Measurements from ENCODE around the gene GTF2H2C. TPM values are rescaled to one million over a fixed set of nuclear protein-coding genes. Genes with fewer than 3 reads are reported as not detected.
"Not testable (repeated sequence)": the region's sequence is repeated elsewhere in the genome, so short reads cannot be mapped to it uniquely, and the experiment has no call there.

GTF2H2C gene
- 10 to 100 TPM; 47.9 to 48.5 TPM for total RNA-seq
- polyA plus RNA-seq (2013, experiment 1 of 2), result 40.9 TPM
- 41.6 TPM for polyA plus RNA-seq (2013, experiment 2 of 2)
- long read RNA-seq, experiment 1, partial matches to known transcripts, result 5 of 16 reads
- long read RNA-seq, experiment 1, other reads (novel, unspliced or antisense), result 8 of 16 reads
- long read RNA-seq, experiment 2, transcript GTF2H2C-210 (16 exons, 2,952 nt), result major isoform, 6 of 29 reads
- long read RNA-seq, experiment 2, partial matches to known transcripts, result 0 of 29 reads
- long read RNA-seq, experiment 2, other reads (novel, unspliced or antisense), result 19 of 29 reads
- long read RNA-seq, experiment 3, transcript GTF2H2C-201 (17 exons, 1,803 nt), result minor isoform, 8 of 121 reads
- long read RNA-seq, experiment 3, transcript GTF2H2C-210 (16 exons, 2,952 nt), result major isoform, 38 of 121 reads
- long read RNA-seq, experiment 3, partial matches to known transcripts, result 6 of 121 reads
- long read RNA-seq, experiment 3, other reads (novel, unspliced or antisense), result 67 of 121 reads
- long read RNA-seq, experiment 4, transcript GTF2H2C-210 (16 exons, 2,952 nt), result major isoform, 11 of 47 reads
- long read RNA-seq, experiment 4, partial matches to known transcripts, result 2 of 47 reads
- long read RNA-seq, experiment 4, other reads (novel, unspliced or antisense), result 32 of 47 reads

GRCh38 chr5:69559908-69560330 is at the start of gene GTF2H2C:
TSS of gene GTF2H2C (plus strand) at chr5:69560191. CDS start at chr5:69565133, 4,942 bp downstream.
- H3K27me3 Mint-ChIP-seq (ENCODE audit: insufficient read depth); H3K9me3 Mint-ChIP-seq; H3K27me3 ChIP-seq (ENCODE audit: control insufficient read depth, insufficient read depth, low read length, poor library complexity, severe bottlenecking); H3K9ac ChIP-seq (ENCODE audit: extremely low read depth, low read length, poor library complexity, severe bottlenecking); H3K9me3 ChIP-seq (ENCODE audit: control insufficient read depth, low read length); H3K4me1 ChIP-seq (ENCODE audit: control insufficient read depth, insufficient read depth, low read length); H3K4me1 Mint-ChIP-seq; H3K36me3 Mint-ChIP-seq (ENCODE audit: low read depth); H3K27ac ChIP-seq (ENCODE audit: low read depth, low read length); H3K36me3 ChIP-seq (ENCODE audit: control insufficient read depth, insufficient read depth, low read length): not testable (repeated sequence)
- H3K4me3 ChIP-seq (ENCODE audit: low read length), result peak within 1 kb of the TSS; percentile 76
- TF ChIP-seq, protein P1, sequence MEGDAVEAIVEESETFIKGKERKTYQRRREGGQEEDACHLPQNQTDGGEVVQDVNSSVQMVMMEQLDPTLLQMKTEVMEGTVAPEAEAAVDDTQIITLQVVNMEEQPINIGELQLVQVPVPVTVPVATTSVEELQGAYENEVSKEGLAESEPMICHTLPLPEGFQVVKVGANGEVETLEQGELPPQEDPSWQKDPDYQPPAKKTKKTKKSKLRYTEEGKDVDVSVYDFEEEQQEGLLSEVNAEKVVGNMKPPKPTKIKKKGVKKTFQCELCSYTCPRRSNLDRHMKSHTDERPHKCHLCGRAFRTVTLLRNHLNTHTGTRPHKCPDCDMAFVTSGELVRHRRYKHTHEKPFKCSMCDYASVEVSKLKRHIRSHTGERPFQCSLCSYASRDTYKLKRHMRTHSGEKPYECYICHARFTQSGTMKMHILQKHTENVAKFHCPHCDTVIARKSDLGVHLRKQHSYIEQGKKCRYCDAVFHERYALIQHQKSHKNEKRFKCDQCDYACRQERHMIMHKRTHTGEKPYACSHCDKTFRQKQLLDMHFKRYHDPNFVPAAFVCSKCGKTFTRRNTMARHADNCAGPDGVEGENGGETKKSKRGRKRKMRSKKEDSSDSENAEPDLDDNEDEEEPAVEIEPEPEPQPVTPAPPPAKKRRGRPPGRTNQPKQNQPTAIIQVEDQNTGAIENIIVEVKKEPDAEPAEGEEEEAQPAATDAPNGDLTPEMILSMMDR (conservative IDR thresholded peaks at IDR 0.05), result peak; percentile 58
- H3K4me3 Mint-ChIP-seq, result peak within 1 kb of the TSS; percentile 75
- DNase-seq, result peak; percentile 88
- WGBS, 2 experiments (ENCODE audit: insufficient coverage in 1 of 2, insufficient read length in 1 of 2), result 0 to 1% methylated on average over 1 to 35 of the region's 40 CpGs
- peak within 1 kb of the TSS; percentile 85 for H3K27ac Mint-ChIP-seq

- no peaks in the 10 kb centered on the region for H3K27me3 ChIP-seq (ENCODE audit: control insufficient read depth, insufficient read depth, low read length, poor library complexity, severe bottlenecking)
- Mint-ChIP-seq H3K4me1 (peaks cover 25% of the 10 kb centered on the region), H3K27me3 (ENCODE audit: insufficient read depth) (no peaks in the 10 kb centered on the region), H3K36me3 (ENCODE audit: low read depth) (peaks cover 75% of the 10 kb centered on the region), H3K9me3 (peaks cover 9% of the 10 kb centered on the region), H3K4me3 (no peak overlapping the region), H3K27ac (no peak overlapping the region)
- no peak for DNase-seq
- H3K9me3 ChIP-seq (ENCODE audit: control insufficient read depth, low read length), result peaks cover 8% of the 10 kb centered on the region
- TF ChIP-seq, protein P1 (conservative IDR thresholded peaks at IDR 0.05), result no peak
- no peak overlapping the region for H3K4me3 ChIP-seq (ENCODE audit: low read length)
- H3K27ac ChIP-seq (ENCODE audit: low read depth, low read length), result no peak overlapping the region
- H3K36me3 ChIP-seq (ENCODE audit: control insufficient read depth, insufficient read depth, low read length), result peaks cover 68% of the 10 kb centered on the region
- no peak overlapping the region for H3K9ac ChIP-seq (ENCODE audit: extremely low read depth, low read length, poor library complexity, severe bottlenecking)
- WGBS, 2 experiments (ENCODE audit: insufficient coverage in 1 of 2, insufficient read length in 1 of 2), result 94% methylated on average over 2 of the region's 2 CpGs; no CpG with 5 or more reads in 1 of the 2 experiments
- peaks cover 13% of the 10 kb centered on the region for H3K4me1 ChIP-seq (ENCODE audit: control insufficient read depth, insufficient read depth, low read length)
Observed at GRCh38 chr5:69510694-69511093, 49.3 kb upstream of the GTF2H2C start.

- peaks cover 23% of the 10 kb centered on the region for H3K4me1 Mint-ChIP-seq
- H3K4me3 Mint-ChIP-seq, result no peak overlapping the region
- H3K36me3 Mint-ChIP-seq (ENCODE audit: low read depth), result peaks cover 72% of the 10 kb centered on the region
- H3K9ac ChIP-seq (ENCODE audit: extremely low read depth, low read length, poor library complexity, severe bottlenecking), result no peak overlapping the region
- no peaks in the 10 kb centered on the region for H3K27me3 Mint-ChIP-seq (ENCODE audit: insufficient read depth)
- peak overlapping the region; percentile 13 for H3K27ac Mint-ChIP-seq
- WGBS, 2 experiments (ENCODE audit: insufficient coverage in 1 of 2, insufficient read length in 1 of 2), result 97 to 100% methylated on average over 1 to 2 of the region's 2 CpGs
- H3K9me3 Mint-ChIP-seq, result peaks cover 20% of the 10 kb centered on the region
- H3K27ac ChIP-seq (ENCODE audit: low read depth, low read length), result no peak overlapping the region
- peaks cover 13% of the 10 kb centered on the region for H3K4me1 ChIP-seq (ENCODE audit: control insufficient read depth, insufficient read depth, low read length)
- H3K4me3 ChIP-seq (ENCODE audit: low read length), result no peak overlapping the region
- no peaks in the 10 kb centered on the region for H3K27me3 ChIP-seq (ENCODE audit: control insufficient read depth, insufficient read depth, low read length, poor library complexity, severe bottlenecking)
- H3K9me3 ChIP-seq (ENCODE audit: control insufficient read depth, low read length), result peaks cover 8% of the 10 kb centered on the region
- TF ChIP-seq, protein P1 (conservative IDR thresholded peaks at IDR 0.05), result no peak
- peaks cover 55% of the 10 kb centered on the region for H3K36me3 ChIP-seq (ENCODE audit: control insufficient read depth, insufficient read depth, low read length)
- DNase-seq, result no peak
Observed at GRCh38 chr5:69512740-69513260, 47.2 kb upstream of the GTF2H2C start.

DNA sequence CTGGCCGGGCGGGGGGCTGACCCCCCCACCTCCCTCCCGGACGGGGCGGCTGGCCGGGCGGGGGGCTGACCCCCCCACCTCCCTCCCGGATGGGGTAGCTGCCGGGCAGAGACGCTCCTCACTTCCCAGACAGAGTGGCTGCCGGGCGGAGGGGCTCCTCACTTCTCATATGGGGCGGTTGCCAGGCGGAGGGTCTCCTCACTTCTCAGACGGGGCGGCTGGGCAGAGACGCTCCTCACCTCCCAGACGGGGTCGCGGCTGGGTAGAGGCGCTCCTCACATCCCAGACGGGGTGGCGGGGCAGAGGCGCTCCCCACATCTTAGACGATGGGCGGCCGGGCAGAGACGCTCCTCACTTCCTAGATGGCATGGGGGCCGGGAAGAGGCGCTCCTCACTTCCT is 44.4 kb upstream of the GTF2H2C start:
- not testable (repeated sequence) for H3K27ac Mint-ChIP-seq; H3K27me3 Mint-ChIP-seq (ENCODE audit: insufficient read depth); H3K9me3 ChIP-seq (ENCODE audit: control insufficient read depth, low read length); H3K4me3 ChIP-seq (ENCODE audit: low read length); DNase-seq; H3K9ac ChIP-seq (ENCODE audit: extremely low read depth, low read length, poor library complexity, severe bottlenecking); H3K4me3 Mint-ChIP-seq; H3K27me3 ChIP-seq (ENCODE audit: control insufficient read depth, insufficient read depth, low read length, poor library complexity, severe bottlenecking); H3K27ac ChIP-seq (ENCODE audit: low read depth, low read length)
- 96 to 100% methylated on average over 1 to 16 of the region's 30 CpGs for WGBS, 2 experiments (ENCODE audit: insufficient coverage in 1 of 2, insufficient read length in 1 of 2)
- Mint-ChIP-seq H3K36me3 (ENCODE audit: low read depth) (peaks cover 58% of the 10 kb centered on the region), H3K9me3 (peaks cover 20% of the 10 kb centered on the region), H3K4me1 (peaks cover 36% of the 10 kb centered on the region)
- Histone ChIP-seq H3K4me1 (ENCODE audit: control insufficient read depth, insufficient read depth, low read length) (peaks cover 16% of the 10 kb centered on the region), H3K36me3 (ENCODE audit: control insufficient read depth, insufficient read depth, low read length) (peaks cover 48% of the 10 kb centered on the region)

All from endodermal cell (in vitro differentiated cells).